Measurements from ENCODE around the gene RMND5A.

Gene RMND5A

DNA sequence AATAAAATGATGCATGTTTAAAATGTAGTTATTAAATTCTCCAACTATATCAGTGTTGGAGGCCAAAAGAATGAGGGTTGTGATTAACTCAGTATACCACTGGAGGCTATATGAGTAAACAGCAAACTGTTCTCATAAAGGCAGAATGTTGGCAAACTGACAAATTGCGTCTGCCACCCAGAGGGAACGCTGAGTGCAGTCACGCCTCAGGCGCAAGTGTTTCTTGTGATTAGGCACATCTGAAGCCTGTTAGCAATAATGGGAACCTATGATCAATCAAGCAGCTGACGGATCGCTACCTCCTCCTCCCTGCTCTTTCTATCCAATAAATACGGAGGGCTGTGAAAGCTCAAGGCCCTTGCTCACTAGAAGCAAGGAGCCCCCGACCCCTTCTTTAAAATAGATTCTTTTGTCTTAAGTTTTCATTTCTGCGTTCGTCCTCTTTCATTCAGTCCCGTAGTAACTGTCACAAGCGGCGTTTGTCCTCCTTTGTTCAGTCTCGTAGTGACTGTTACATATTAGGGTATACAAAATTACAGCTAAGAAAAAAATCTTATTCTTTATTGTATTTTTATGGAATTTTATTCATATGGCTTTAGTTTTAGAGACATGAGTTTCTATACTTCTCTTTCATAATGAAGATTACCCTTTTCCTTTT, 16.3 kb upstream of the RMND5A start:
- peak; percentile 15; the same call in 1 of the 2 replicates for TF ChIP-seq CTCF (IDR thresholded peaks at IDR 0.05)

DNA sequence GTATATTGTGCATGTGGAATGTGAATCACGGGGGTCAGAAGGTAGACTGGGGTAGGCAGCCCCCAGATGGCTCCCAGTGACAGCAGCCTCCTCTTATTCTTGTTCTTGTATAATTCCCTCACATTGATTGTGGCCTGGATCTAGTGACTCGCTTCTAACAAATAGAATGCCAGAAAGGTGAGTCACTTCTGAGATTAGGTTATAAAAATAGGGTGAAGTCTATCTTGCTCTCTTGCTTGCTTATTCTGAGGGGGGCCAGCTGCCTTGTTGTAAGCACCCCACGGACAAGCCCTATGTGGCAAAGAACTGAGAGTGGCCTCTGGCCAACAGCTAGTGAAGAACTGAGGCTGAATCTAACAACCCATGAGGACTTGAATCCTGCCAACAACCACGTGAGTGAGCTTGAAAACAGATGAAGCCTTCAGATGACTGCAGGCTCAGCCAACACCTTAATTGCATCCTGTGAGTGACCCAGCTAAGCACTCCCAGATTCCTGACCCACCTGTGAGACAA, 15.6 kb upstream of the RMND5A start:
- no peak for TF ChIP-seq CTCF (IDR thresholded peaks at IDR 0.05)

DNA sequence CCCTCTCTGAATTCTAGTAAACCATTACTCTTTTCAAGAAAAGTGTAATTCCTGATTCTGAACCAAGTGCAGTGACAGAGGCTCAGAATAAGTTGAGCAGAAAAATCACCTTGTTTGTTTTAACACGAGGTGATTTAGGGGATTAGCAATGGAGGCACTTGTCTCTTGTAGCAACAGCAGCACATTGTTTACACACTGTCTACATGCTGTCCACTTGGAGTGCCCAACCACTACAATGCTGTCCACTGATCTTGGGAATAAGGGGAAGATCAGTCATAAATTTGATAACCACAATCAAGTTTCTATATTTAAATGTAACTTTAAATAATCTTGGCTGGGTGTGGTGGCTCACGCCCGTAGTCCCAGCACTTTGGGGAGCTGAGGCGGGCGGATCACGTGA, 13.9 kb upstream of the RMND5A start:
- TF ChIP-seq CTCF (IDR thresholded peaks at IDR 0.05), result no peak

- TF ChIP-seq CTCF (IDR thresholded peaks at IDR 0.05), result no peak
These were observed 13.2 kb upstream of the RMND5A start for GRCh38 chr2:86706935-86707334.

GRCh38 chr2:86744152-86744551, 24.1 kb downstream of the RMND5A start:
- no peak for TF ChIP-seq CTCF (IDR thresholded peaks at IDR 0.05)

GRCh38 chr2:86746939-86747338, 26.8 kb downstream of the RMND5A start:
- no peak for TF ChIP-seq CTCF (IDR thresholded peaks at IDR 0.05)

- no peak for TF ChIP-seq CTCF (IDR thresholded peaks at IDR 0.05)
These were observed 27.9 kb downstream of the RMND5A start for GRCh38 chr2:86747711-86748639.
